Measurements from ENCODE around the gene UTP11. TPM values are rescaled to one million over a fixed set of nuclear protein-coding genes. Genes with fewer than 3 reads are reported as not detected.

Gene UTP11
- total and polyA plus RNA-seq, 2 of the 8 experiments (the other 6 are each of a cell fraction or from before 2014, with no cell fraction given), result 19.5 to 60.5 TPM

- Histone ChIP-seq H2BK5ac (ENCODE audit: low read depth, low read length) (no peak overlapping the region), H2BK12ac (ENCODE audit: low read depth, low read length) (no peak overlapping the region), H3K56ac (replicated peaks; ENCODE audit: insufficient read length, low read depth, low read length) (no peak overlapping the region), H3K23me2 (ENCODE audit: low read depth, low read length) (no peaks in the 10 kb centered on the region), H4K20me1 (replicated peaks in 1 of 2; ENCODE audit: control insufficient read depth in 1 of 2, insufficient read depth in 2 of 2, low read length in 2 of 2) (peaks cover 0 to 6% of the 10 kb centered on the region in 2 experiments), H3K27ac (ENCODE audit: low read depth, low read length) (no peak overlapping the region), H2BK20ac (ENCODE audit: low read length) (no peak overlapping the region), H3K79me1 (ENCODE audit: low read depth, low read length) (no peaks in the 10 kb centered on the region), H2AK5ac (ENCODE audit: low read depth, low read length) (no peak overlapping the region), H4K91ac (replicated peaks; ENCODE audit: insufficient read length, low read length) (no peak overlapping the region), H3K79me2 (ENCODE audit: control insufficient read depth in 1 of 2, insufficient read depth in 2 of 2, low read length in 2 of 2) (peaks cover 0 to 14% of the 10 kb centered on the region in 2 experiments; a peak in 2 of 4 replicates), H3K4me3 (ENCODE audit: extremely low read depth in 1 of 4, insufficient read depth in 2 of 4, low read depth in 3 of 4, low read length in 4 of 4) (no peak overlapping the region), H3K4me1 (replicated peaks in 1 of 4; ENCODE audit: control insufficient read depth in 3 of 4, insufficient read depth in 4 of 4, low read length in 3 of 4) (no peaks in the 10 kb centered on the region), H3K27me3 (replicated peaks in 1 of 4; ENCODE audit: control insufficient read depth in 3 of 4, extremely low read depth in 1 of 4, insufficient read depth in 3 of 4, low read length in 3 of 4) (no peaks in the 10 kb centered on the region), H3K18ac (ENCODE audit: extremely low read depth, low read length) (no peak overlapping the region), H4K5ac (ENCODE audit: insufficient read length, low read depth, low read length) (no peak overlapping the region), H3K36me3 (ENCODE audit: control insufficient read depth in 2 of 4, insufficient read depth in 4 of 4, low read length in 3 of 4) (peaks cover 41 to 89% (median 80%) of the 10 kb centered on the region in 4 experiments), H3K4ac (replicated peaks; ENCODE audit: insufficient read length, low read depth, low read length) (no peak overlapping the region), H2BK15ac (ENCODE audit: low read length) (no peak overlapping the region), H3K4me2 (ENCODE audit: insufficient read depth in 1 of 2, low read depth in 2 of 2, low read length in 2 of 2) (no peak overlapping the region), H3K14ac (ENCODE audit: insufficient read length) (no peak overlapping the region), H3K9ac (replicated peaks in 1 of 4; ENCODE audit: extremely low read depth in 1 of 4, low read depth in 3 of 4, low read length in 3 of 4) (no peak overlapping the region), H3K23ac (ENCODE audit: insufficient read length) (no peak overlapping the region), H2AFZ (ENCODE audit: low read length) (no peak overlapping the region), H3K9me3 (ENCODE audit: insufficient read depth in 2 of 2, low read depth in 1 of 2, low read length in 1 of 2) (no peaks in the 10 kb centered on the region), H2BK120ac (replicated peaks; ENCODE audit: low read depth, low read length) (no peak overlapping the region), H4K8ac (ENCODE audit: extremely low read depth, insufficient read depth, low read length) (no peak overlapping the region)
- POLR2A ChIA-PET (ENCODE audit: partially characterized antibody), result interaction anchor here (0.6 to 0.8 kb wide), 2 partner anchors 40 to 917 kb away, joined by 3 to 4 read pairs; no protein-coding TSS in a partner anchor
- DNase-seq (ENCODE audit: low read depth in 1 of 2, low spot score in 2 of 2), result no peak
- TF ChIP-seq POLR2A (IDR thresholded peaks at IDR 0.05; ENCODE audit: control extremely low read depth in 1 of 2, low read depth in 2 of 2, low read length in 2 of 2) (no peak), EGR1 (IDR thresholded peaks at IDR 0.05; ENCODE audit: borderline replicate concordance, low read depth, low read length) (no peak), RNF2 (IDR thresholded peaks at IDR 0.05; ENCODE audit: borderline replicate concordance, low read depth, low read length, missing control alignments, poor library complexity, severe bottlenecking) (no peak), CBX8 (IDR thresholded peaks at IDR 0.05; ENCODE audit: borderline replicate concordance, low read depth, low read length) (no peak), GABPA (IDR thresholded peaks at IDR 0.05; ENCODE audit: borderline replicate concordance, insufficient read depth, low read length) (no peak), GTF2F1 (IDR thresholded peaks at IDR 0.05; ENCODE audit: borderline replicate concordance, low read depth, low read length) (no peak)
- 87% methylated on average over 2 of the region's 2 CpGs; no CpG with 5 or more reads in 1 of the 2 experiments for WGBS, 2 experiments (ENCODE audit: extremely low coverage in 1 of 2, insufficient coverage in 1 of 2, insufficient read length in 1 of 2, insufficient replicate concordance in 2 of 2, low coverage in 1 of 2, low lambda C conversion rate in 2 of 2, missing lambda C conversion rate in 1 of 2)
- no peak for FAIRE-seq
- CTCF ChIA-PET (ENCODE audit: partially characterized antibody), result interaction anchor here (1.0 kb wide), 1 partner anchor 28 kb away, joined by 4 read pairs; no protein-coding TSS in a partner anchor
These were observed 29.0 kb upstream of the UTP11 start for GRCh38 chr1:37983546-37983945.
